ENCODE measurements around the gene ASXL1. TPM values are rescaled to one million over a fixed set of nuclear protein-coding genes. Genes with fewer than 3 reads are reported as not detected.

Gene ASXL1
- total RNA-seq, 2 donors from 2014 or later, result 88.9 to 98.6 TPM

GRCh38 chr20:32362901-32363364, 4.8 kb downstream of the ASXL1 start:
- no peak overlapping the region for H3K27ac ChIP-seq (ENCODE audit: low read depth, low read length)
- H3K4me1 ChIP-seq (ENCODE audit: control insufficient read depth, insufficient read depth, low read length), result no peaks in the 10 kb centered on the region
- Mint-ChIP-seq H3K4me3 (no peak overlapping the region), H3K27ac (no peak overlapping the region), H3K36me3 (ENCODE audit: low read depth) (peaks cover 22% of the 10 kb centered on the region), H3K9me3 (no peaks in the 10 kb centered on the region), H3K4me1 (peaks cover 11% of the 10 kb centered on the region), H3K27me3 (ENCODE audit: insufficient read depth) (peaks cover 48% of the 10 kb centered on the region)
- no peak overlapping the region for H3K4me3 ChIP-seq (ENCODE audit: low read length)
- H3K9ac ChIP-seq (ENCODE audit: extremely low read depth, low read length, poor library complexity, severe bottlenecking), result no peak overlapping the region
- H3K27me3 ChIP-seq (ENCODE audit: control insufficient read depth, insufficient read depth, low read length, poor library complexity, severe bottlenecking), result no peaks in the 10 kb centered on the region
- TF ChIP-seq CTCF (conservative IDR thresholded peaks at IDR 0.05), result no peak
- H3K9me3 ChIP-seq (ENCODE audit: control insufficient read depth, low read length), result no peaks in the 10 kb centered on the region
- peaks cover 13% of the 10 kb centered on the region for H3K36me3 ChIP-seq (ENCODE audit: control insufficient read depth, insufficient read depth, low read length)
- DNase-seq, result no peak
- WGBS, 2 experiments (ENCODE audit: insufficient coverage in 1 of 2, insufficient read length in 1 of 2), result 97 to 100% methylated on average over 2 to 4 of the region's 4 CpGs

GRCh38 chr20:32363492-32363891, 5.4 kb downstream of the ASXL1 start:
- WGBS, 2 experiments (ENCODE audit: insufficient coverage in 1 of 2, insufficient read length in 1 of 2), result 86 to 96% methylated on average over 1 to 2 of the region's 2 CpGs
- Histone ChIP-seq H3K36me3 (ENCODE audit: control insufficient read depth, insufficient read depth, low read length) (peaks cover 18% of the 10 kb centered on the region), H3K9ac (ENCODE audit: extremely low read depth, low read length, poor library complexity, severe bottlenecking) (no peak overlapping the region), H3K4me3 (ENCODE audit: low read length) (no peak overlapping the region), H3K9me3 (ENCODE audit: control insufficient read depth, low read length) (no peaks in the 10 kb centered on the region), H3K27me3 (ENCODE audit: control insufficient read depth, insufficient read depth, low read length, poor library complexity, severe bottlenecking) (no peaks in the 10 kb centered on the region), H3K4me1 (ENCODE audit: control insufficient read depth, insufficient read depth, low read length) (no peaks in the 10 kb centered on the region), H3K27ac (ENCODE audit: low read depth, low read length) (no peak overlapping the region)
- H3K27ac Mint-ChIP-seq, result no peak overlapping the region
- TF ChIP-seq CTCF (conservative IDR thresholded peaks at IDR 0.05), result no peak
- no peak overlapping the region for H3K4me3 Mint-ChIP-seq
- no peak for DNase-seq
- no peaks in the 10 kb centered on the region for H3K9me3 Mint-ChIP-seq
- H3K4me1 Mint-ChIP-seq, result peaks cover 15% of the 10 kb centered on the region
- peaks cover 48% of the 10 kb centered on the region for H3K27me3 Mint-ChIP-seq (ENCODE audit: insufficient read depth)
- peaks cover 25% of the 10 kb centered on the region for H3K36me3 Mint-ChIP-seq (ENCODE audit: low read depth)

GRCh38 chr20:32364554-32365208, 6.5 kb downstream of the ASXL1 start:
- Histone ChIP-seq H3K27ac (ENCODE audit: low read depth, low read length) (no peak overlapping the region), H3K4me1 (ENCODE audit: control insufficient read depth, insufficient read depth, low read length) (no peaks in the 10 kb centered on the region), H3K9me3 (ENCODE audit: control insufficient read depth, low read length) (no peaks in the 10 kb centered on the region), H3K9ac (ENCODE audit: extremely low read depth, low read length, poor library complexity, severe bottlenecking) (no peak overlapping the region), H3K36me3 (ENCODE audit: control insufficient read depth, insufficient read depth, low read length) (peaks cover 28% of the 10 kb centered on the region), H3K4me3 (ENCODE audit: low read length) (no peak overlapping the region), H3K27me3 (ENCODE audit: control insufficient read depth, insufficient read depth, low read length, poor library complexity, severe bottlenecking) (no peaks in the 10 kb centered on the region)
- Mint-ChIP-seq H3K4me3 (no peak overlapping the region), H3K9me3 (no peaks in the 10 kb centered on the region), H3K27ac (no peak overlapping the region), H3K36me3 (ENCODE audit: low read depth) (peaks cover 30% of the 10 kb centered on the region), H3K4me1 (peaks cover 10% of the 10 kb centered on the region), H3K27me3 (ENCODE audit: insufficient read depth) (peaks cover 43% of the 10 kb centered on the region)
- no peak for TF ChIP-seq CTCF (conservative IDR thresholded peaks at IDR 0.05)
- WGBS, 2 experiments (ENCODE audit: insufficient coverage in 1 of 2, insufficient read length in 1 of 2), result 96% methylated on average over 7 of the region's 7 CpGs
- no peak for DNase-seq

Data from endodermal cell (in vitro differentiated cells).